NCI-H2107 treated with DMSO at 0.1 percent for 48 hours (cell line): ENCODE results near the gene FRMD4A.

ENCODE experiments used
- DNase-seq: peaks from one replicate; lab custom pipeline; 2025; ENCODE audit not compliant: unreplicated experiment; lab: John Stamatoyannopoulos, UW

Gene FRMD4A

GRCh38 chr10:13892871-13893270 lies 437.9 kb downstream of the FRMD4A start:
- DNase-seq, result no peak

- DNase-seq, result no peak
Observed at GRCh38 chr10:13892001-13892491, 438.7 kb downstream of the FRMD4A start.

- DNase-seq, result no peak
Observed at GRCh38 chr10:13891128-13892000, 439.4 kb downstream of the FRMD4A start.

GRCh38 chr10:13890233-13891127 lies 440.2 kb downstream of the FRMD4A start:
- DNase-seq, result no peak

GRCh38 chr10:13887761-13888160 lies 443.0 kb downstream of the FRMD4A start:
- DNase-seq, result no peak

- DNase-seq, result no peak
Observed at GRCh38 chr10:13885238-13885990, 445.3 kb downstream of the FRMD4A start.

GRCh38 chr10:13883636-13884444 lies 446.9 kb downstream of the FRMD4A start:
- no peak for DNase-seq

GRCh38 chr10:13882119-13882711 lies 448.5 kb downstream of the FRMD4A start:
- no peak for DNase-seq

GRCh38 chr10:13880760-13881159 lies 450.0 kb downstream of the FRMD4A start:
- no peak for DNase-seq

- DNase-seq, result no peak
Observed at GRCh38 chr10:13877154-13877909, 453.4 kb downstream of the FRMD4A start.

- DNase-seq, result no peak
Observed at GRCh38 chr10:13873196-13873595, 457.5 kb downstream of the FRMD4A start.

GRCh38 chr10:13872411-13872810 lies 458.3 kb downstream of the FRMD4A start:
- no peak for DNase-seq

GRCh38 chr10:13871776-13872175 lies 458.9 kb downstream of the FRMD4A start:
- DNase-seq, result no peak

- DNase-seq, result no peak
Observed at GRCh38 chr10:13871011-13871410, 459.7 kb downstream of the FRMD4A start.

- DNase-seq, result no peak
Observed at GRCh38 chr10:13869295-13869664, 461.4 kb downstream of the FRMD4A start.

- no peak for DNase-seq
Observed at GRCh38 chr10:13868528-13869294, 462.0 kb downstream of the FRMD4A start.

GRCh38 chr10:13867822-13868221 lies 462.9 kb downstream of the FRMD4A start:
- no peak for DNase-seq

- DNase-seq, result no peak
Observed at GRCh38 chr10:13865758-13866491, 464.8 kb downstream of the FRMD4A start.
